Measurements from ENCODE around the gene SRGAP3. TPM values are rescaled to one million over a fixed set of nuclear protein-coding genes. Genes with fewer than 3 reads are reported as not detected.

SRGAP3 gene
- total RNA-seq, 2 donors from 2014 or later, result 5.7 to 6.1 TPM

DNA sequence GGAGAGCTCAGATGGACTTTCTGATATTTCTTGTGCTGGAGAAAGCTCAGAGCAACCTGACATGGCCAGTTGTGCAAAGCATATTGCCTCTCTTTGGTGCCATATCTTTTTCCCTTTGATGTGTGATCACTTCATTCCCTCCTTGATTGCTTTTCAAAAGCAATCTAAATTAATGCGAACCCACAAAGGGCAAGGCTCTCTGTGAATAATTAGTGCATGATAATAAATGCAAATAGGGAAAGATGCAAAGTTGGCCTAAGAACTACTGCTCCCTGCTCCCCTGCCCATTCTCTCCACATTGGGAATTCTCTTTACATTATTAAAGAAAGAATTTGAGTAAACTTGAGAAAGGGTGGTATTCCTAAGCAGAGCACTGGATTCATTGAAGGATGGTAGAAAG, 60.9 kb downstream of the SRGAP3 start:
- TF ChIP-seq, protein P1, sequence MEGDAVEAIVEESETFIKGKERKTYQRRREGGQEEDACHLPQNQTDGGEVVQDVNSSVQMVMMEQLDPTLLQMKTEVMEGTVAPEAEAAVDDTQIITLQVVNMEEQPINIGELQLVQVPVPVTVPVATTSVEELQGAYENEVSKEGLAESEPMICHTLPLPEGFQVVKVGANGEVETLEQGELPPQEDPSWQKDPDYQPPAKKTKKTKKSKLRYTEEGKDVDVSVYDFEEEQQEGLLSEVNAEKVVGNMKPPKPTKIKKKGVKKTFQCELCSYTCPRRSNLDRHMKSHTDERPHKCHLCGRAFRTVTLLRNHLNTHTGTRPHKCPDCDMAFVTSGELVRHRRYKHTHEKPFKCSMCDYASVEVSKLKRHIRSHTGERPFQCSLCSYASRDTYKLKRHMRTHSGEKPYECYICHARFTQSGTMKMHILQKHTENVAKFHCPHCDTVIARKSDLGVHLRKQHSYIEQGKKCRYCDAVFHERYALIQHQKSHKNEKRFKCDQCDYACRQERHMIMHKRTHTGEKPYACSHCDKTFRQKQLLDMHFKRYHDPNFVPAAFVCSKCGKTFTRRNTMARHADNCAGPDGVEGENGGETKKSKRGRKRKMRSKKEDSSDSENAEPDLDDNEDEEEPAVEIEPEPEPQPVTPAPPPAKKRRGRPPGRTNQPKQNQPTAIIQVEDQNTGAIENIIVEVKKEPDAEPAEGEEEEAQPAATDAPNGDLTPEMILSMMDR (IDR thresholded peaks at IDR 0.05), result no peak
- no peak overlapping the region for H3K27ac ChIP-seq
- no peaks in the 10 kb centered on the region for H3K36me3 ChIP-seq
- no peak overlapping the region for H3K9ac ChIP-seq (ENCODE audit: low read depth in 2 of 2, low read length in 2 of 2)
- H3K4me3 ChIP-seq, result no peak overlapping the region
- no peak for DNase-seq
- no peaks in the 10 kb centered on the region for H3K9me3 ChIP-seq
- intact Hi-C loops (cut with DNase I), result no loop called here
- no peaks in the 10 kb centered on the region for H3K4me1 ChIP-seq
- H3K27me3 ChIP-seq, result no peaks in the 10 kb centered on the region

DNA sequence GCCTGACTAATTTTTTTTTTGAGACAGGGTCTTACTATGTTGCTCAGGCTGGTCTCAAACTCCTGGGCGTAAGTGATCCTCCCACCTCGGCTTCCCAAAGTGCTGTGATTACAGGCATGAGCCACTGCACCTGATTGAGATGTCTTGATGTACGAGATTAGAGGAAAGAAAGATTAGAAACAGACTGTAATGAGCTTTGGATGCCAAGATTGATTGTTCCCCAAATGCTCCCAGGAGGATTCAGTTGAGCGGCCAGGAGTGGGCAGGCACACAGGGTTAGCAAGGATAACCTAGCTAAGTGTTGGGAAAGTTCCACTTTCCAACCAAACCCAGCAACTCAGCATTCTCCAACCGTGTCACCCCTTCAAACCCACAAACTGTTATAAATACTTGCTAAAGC, 63.7 kb downstream of the SRGAP3 start:
- Histone ChIP-seq H3K9me3 (no peaks in the 10 kb centered on the region), H3K27me3 (no peaks in the 10 kb centered on the region), H3K27ac (no peak overlapping the region), H3K9ac (ENCODE audit: low read depth in 2 of 2, low read length in 2 of 2) (no peak overlapping the region), H3K36me3 (no peaks in the 10 kb centered on the region), H3K4me3 (no peak overlapping the region), H3K4me1 (no peaks in the 10 kb centered on the region)
- TF ChIP-seq, protein P1 (IDR thresholded peaks at IDR 0.05), result no peak
- no peak for DNase-seq
- intact Hi-C loops (cut with DNase I), result no loop called here

DNA sequence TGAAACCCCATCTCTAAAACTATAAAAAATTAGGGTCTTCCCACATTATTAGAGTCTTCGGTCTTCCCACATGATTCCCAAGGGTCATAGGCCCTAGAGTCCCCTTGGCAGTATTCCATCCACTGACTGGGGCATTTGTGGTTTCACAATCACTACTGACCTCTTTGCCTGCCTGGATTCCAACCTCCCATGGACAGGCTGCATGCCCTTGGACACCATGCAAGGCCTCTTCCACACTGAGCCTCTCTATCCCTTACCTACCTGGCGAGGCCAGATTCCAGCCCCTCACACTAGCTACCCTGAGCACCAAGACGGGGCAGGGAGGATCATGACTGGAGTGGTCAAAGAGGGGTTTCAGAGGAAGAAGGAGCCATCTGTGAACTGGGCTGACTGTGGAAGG, 64.4 kb downstream of the SRGAP3 start:
- Histone ChIP-seq H3K27me3 (no peaks in the 10 kb centered on the region), H3K9me3 (no peaks in the 10 kb centered on the region)

DNA sequence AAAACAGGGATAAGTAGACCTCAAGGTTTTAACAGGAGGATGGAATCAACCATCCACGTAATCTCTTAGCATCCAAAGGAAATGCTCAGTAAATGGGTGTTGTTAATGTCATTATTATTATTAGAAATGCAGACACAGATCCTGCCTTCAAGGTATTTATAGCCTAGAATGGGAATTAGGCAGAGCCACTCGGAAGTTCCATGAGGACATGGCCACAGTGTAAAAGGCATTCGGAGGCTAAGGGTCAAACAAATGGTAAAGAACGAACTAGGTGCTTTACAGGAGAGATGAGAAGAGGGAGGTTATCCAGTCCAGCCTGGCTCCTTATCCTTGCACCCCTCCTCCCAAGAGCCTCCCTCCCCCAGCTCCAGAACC, 65.0 kb downstream of the SRGAP3 start:
- Histone ChIP-seq H3K36me3 (no peaks in the 10 kb centered on the region), H3K27me3 (no peaks in the 10 kb centered on the region), H3K9me3 (no peaks in the 10 kb centered on the region), H3K4me3 (no peak overlapping the region), H3K9ac (ENCODE audit: low read depth in 2 of 2, low read length in 2 of 2) (no peak overlapping the region), H3K4me1 (no peaks in the 10 kb centered on the region), H3K27ac (no peak overlapping the region)
- no peak for DNase-seq
- TF ChIP-seq, protein P1 (IDR thresholded peaks at IDR 0.05), result no peak
- intact Hi-C loops (cut with DNase I), result no loop called here

More for the DNA sequence above, 64.4 kb downstream of the SRGAP3 start:
- no peaks in the 10 kb centered on the region for H3K4me1 ChIP-seq
- intact Hi-C loops (cut with DNase I), result no loop called here
- H3K27ac ChIP-seq, result no peak overlapping the region
- no peaks in the 10 kb centered on the region for H3K36me3 ChIP-seq
- TF ChIP-seq, protein P1 (IDR thresholded peaks at IDR 0.05), result no peak
- H3K9ac ChIP-seq (ENCODE audit: low read depth in 2 of 2, low read length in 2 of 2), result no peak overlapping the region
- no peak for DNase-seq
- H3K4me3 ChIP-seq, result no peak overlapping the region

DNA sequence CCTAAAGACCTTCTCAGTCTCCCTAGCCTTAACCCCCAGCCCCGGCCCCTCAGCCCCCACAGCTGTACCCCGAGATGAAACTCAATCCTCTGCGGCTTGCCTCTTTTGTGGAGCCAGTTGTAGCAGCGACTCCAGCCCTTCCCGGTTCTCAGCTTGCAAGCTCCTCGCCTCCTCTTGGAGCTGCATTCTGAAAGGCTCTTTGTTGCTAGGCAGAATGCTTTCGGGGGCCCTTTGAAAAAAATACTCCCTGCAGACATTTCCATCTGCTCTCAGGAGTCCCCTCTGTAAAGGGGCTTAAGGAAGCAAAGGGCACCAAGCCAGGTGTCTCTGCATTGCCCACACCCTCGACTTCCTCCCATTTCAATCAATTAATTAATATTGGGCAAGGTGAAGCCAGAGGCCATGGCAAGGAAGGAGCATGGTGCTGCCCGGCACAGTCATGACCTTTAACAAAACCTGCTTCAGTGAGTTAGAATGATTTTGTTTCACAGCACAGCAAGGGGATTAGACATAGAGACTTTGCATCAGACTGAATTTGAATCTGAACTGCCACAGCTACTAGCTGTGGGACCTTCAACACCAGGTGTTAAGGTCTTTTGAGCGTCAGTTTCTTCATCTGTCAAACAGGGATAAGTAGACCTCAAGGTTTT, 65.5 kb downstream of the SRGAP3 start:
- no peak overlapping the region for H3K4me3 ChIP-seq
- H3K9ac ChIP-seq (ENCODE audit: low read depth in 2 of 2, low read length in 2 of 2), result no peak overlapping the region
- intact Hi-C loops (cut with DNase I), result no loop called here
- TF ChIP-seq, protein P1 (IDR thresholded peaks at IDR 0.05), result no peak
- H3K9me3 ChIP-seq, result no peaks in the 10 kb centered on the region
- H3K27ac ChIP-seq, result no peak overlapping the region
- no peaks in the 10 kb centered on the region for H3K27me3 ChIP-seq
- no peaks in the 10 kb centered on the region for H3K36me3 ChIP-seq
- no peak for DNase-seq
- no peaks in the 10 kb centered on the region for H3K4me1 ChIP-seq

Data from colonic mucosa (tissue), 4 donors.